HEK293 (cell line): Measurements from ENCODE around the gene COL5A3.
A peak's percentile ranks its signal among the peaks of the same experiment; 100 is the strongest.

Source experiments
- TRIM28 ChIP-seq: IDR thresholded peaks from 2 replicates; pipeline ENCODE4 v1.6.1; 2011; ENCODE audit warnings: low read length, control low read depth, borderline replicate concordance
- ZBTB21 ChIP-seq: fragments of 450-650 bp; formaldehyde crosslinking; IDR thresholded peaks from 2 replicates; pipeline ENCODE4 v1.5.1; 2017; ENCODE audit warnings: missing biosample characterization, missing genetic modification characterization
- ZBTB7A ChIP-seq: fragments of 450-650 bp; formaldehyde crosslinking; IDR thresholded peaks from 2 replicates; pipeline ENCODE4 v1.5.1; 2016; ENCODE audit warnings: low read depth, missing biosample characterization, missing genetic modification characterization
- ZNF133 ChIP-seq: fragments of 450-650 bp; formaldehyde crosslinking; IDR thresholded peaks from 2 replicates; pipeline ENCODE4 v1.5.1; 2016; ENCODE audit warnings: missing biosample characterization, missing genetic modification characterization
- ZNF169 ChIP-seq: fragments of 450-650 bp; formaldehyde crosslinking; IDR thresholded peaks from 2 replicates; pipeline ENCODE4 v1.5.1; 2016; ENCODE audit warnings: missing biosample characterization, missing genetic modification characterization
- ZNF184 ChIP-seq: fragments of 450-650 bp; IDR thresholded peaks from 2 replicates; pipeline ENCODE4 v1.5.1; 2018; ENCODE audit warnings: missing biosample characterization, mild to moderate bottlenecking, missing genetic modification characterization
- ZNF214 ChIP-seq: fragments of 450-650 bp; formaldehyde crosslinking; IDR thresholded peaks from 2 replicates; pipeline ENCODE4 v1.5.1; 2017; ENCODE audit warnings: missing biosample characterization, mild to moderate bottlenecking, missing genetic modification characterization, borderline replicate concordance
- ZNF26 ChIP-seq: fragments of 450-650 bp; formaldehyde crosslinking; IDR thresholded peaks from 2 replicates; pipeline ENCODE4 v1.5.1; 2016; ENCODE audit warnings: missing biosample characterization, missing genetic modification characterization
- ZNF266 ChIP-seq: fragments of 450-650 bp; formaldehyde crosslinking; IDR thresholded peaks from 2 replicates; pipeline ENCODE4 v1.5.1; 2016; ENCODE audit warnings: missing biosample characterization, missing genetic modification characterization, low read depth
- ZNF280C ChIP-seq: fragments of 450-650 bp; formaldehyde crosslinking; IDR thresholded peaks from 2 replicates; pipeline ENCODE4 v1.5.1; 2016; ENCODE audit warnings: missing biosample characterization, missing genetic modification characterization
- ZNF280D ChIP-seq: fragments of 450-650 bp; formaldehyde crosslinking; IDR thresholded peaks from 2 replicates; pipeline ENCODE4 v1.5.1; 2016; ENCODE audit warnings: missing biosample characterization, missing genetic modification characterization
- ZNF311 ChIP-seq: fragments of 450-650 bp; formaldehyde crosslinking; IDR thresholded peaks from 2 replicates; pipeline ENCODE4 v1.5.1; 2017; ENCODE audit warnings: missing biosample characterization, missing genetic modification characterization, borderline replicate concordance
- ZNF37A ChIP-seq: fragments of 450-650 bp; IDR thresholded peaks from 2 replicates; pipeline ENCODE4 v1.5.1; 2018; ENCODE audit warnings: missing biosample characterization, missing genetic modification characterization
- ZNF416 ChIP-seq: fragments of 450-650 bp; formaldehyde crosslinking; IDR thresholded peaks from 2 replicates; pipeline ENCODE4 v1.5.1; 2016; ENCODE audit warnings: missing biosample characterization, missing genetic modification characterization
- ZNF426 ChIP-seq: fragments of 450-650 bp; formaldehyde crosslinking; IDR thresholded peaks from 2 replicates; pipeline ENCODE4 v1.5.1; 2017; ENCODE audit warnings: missing biosample characterization, missing genetic modification characterization, mild to moderate bottlenecking, inconsistent platforms, moderate library complexity
- ZNF560 ChIP-seq: fragments of 450-650 bp; formaldehyde crosslinking; IDR thresholded peaks from 2 replicates; pipeline ENCODE4 v1.5.1; 2017; ENCODE audit warnings: missing biosample characterization, missing genetic modification characterization, borderline replicate concordance
- ZNF621 ChIP-seq: fragments of 450-650 bp; formaldehyde crosslinking; IDR thresholded peaks from 2 replicates; pipeline ENCODE4 v1.5.1; 2017; ENCODE audit warnings: missing biosample characterization, missing genetic modification characterization
- ZNF639 ChIP-seq: fragments of 450-650 bp; formaldehyde crosslinking; IDR thresholded peaks from 2 replicates; pipeline ENCODE4 v1.5.1; 2016; ENCODE audit warnings: missing biosample characterization, missing genetic modification characterization
- ZNF660 ChIP-seq: fragments of 450-650 bp; IDR thresholded peaks from 2 replicates; pipeline ENCODE4 v1.5.1; 2018; ENCODE audit warnings: missing biosample characterization, mild to moderate bottlenecking, missing genetic modification characterization
- ZNF670 ChIP-seq: fragments of 450-650 bp; formaldehyde crosslinking; IDR thresholded peaks from 2 replicates; pipeline ENCODE4 v1.5.1; 2016; ENCODE audit warnings: missing biosample characterization, missing genetic modification characterization, low read depth
- ZNF707 ChIP-seq: fragments of 450-650 bp; formaldehyde crosslinking; IDR thresholded peaks from 2 replicates; pipeline ENCODE4 v1.5.1; 2016; ENCODE audit warnings: missing biosample characterization, missing genetic modification characterization
- ZNF830 ChIP-seq: fragments of 450-650 bp; IDR thresholded peaks from 2 replicates; pipeline ENCODE4 v1.5.0; 2018; ENCODE audit warnings: missing biosample characterization, missing genetic modification characterization, low read depth, mild to moderate bottlenecking, moderate library complexity
- ZNF837 ChIP-seq: fragments of 450-650 bp; formaldehyde crosslinking; IDR thresholded peaks from 2 replicates; pipeline ENCODE4 v1.5.1; 2016; ENCODE audit warnings: missing biosample characterization, missing genetic modification characterization
- ZSCAN23 ChIP-seq: fragments of 450-650 bp; formaldehyde crosslinking; IDR thresholded peaks from 2 replicates; pipeline ENCODE4 v1.5.1; 2016; ENCODE audit warnings: missing biosample characterization, missing genetic modification characterization
- ZSCAN5A ChIP-seq: fragments of 450-650 bp; formaldehyde crosslinking; IDR thresholded peaks from 2 replicates; pipeline ENCODE4 v1.5.1; 2016; ENCODE audit warnings: missing biosample characterization, missing genetic modification characterization
- TF ChIP-seq, protein P1 (sequence below): fragments of 450-650 bp; formaldehyde crosslinking; IDR thresholded peaks from 2 replicates; pipeline ENCODE4 v1.5.1; 2017; ENCODE audit warnings: missing biosample characterization, missing genetic modification characterization

COL5A3 gene

DNA sequence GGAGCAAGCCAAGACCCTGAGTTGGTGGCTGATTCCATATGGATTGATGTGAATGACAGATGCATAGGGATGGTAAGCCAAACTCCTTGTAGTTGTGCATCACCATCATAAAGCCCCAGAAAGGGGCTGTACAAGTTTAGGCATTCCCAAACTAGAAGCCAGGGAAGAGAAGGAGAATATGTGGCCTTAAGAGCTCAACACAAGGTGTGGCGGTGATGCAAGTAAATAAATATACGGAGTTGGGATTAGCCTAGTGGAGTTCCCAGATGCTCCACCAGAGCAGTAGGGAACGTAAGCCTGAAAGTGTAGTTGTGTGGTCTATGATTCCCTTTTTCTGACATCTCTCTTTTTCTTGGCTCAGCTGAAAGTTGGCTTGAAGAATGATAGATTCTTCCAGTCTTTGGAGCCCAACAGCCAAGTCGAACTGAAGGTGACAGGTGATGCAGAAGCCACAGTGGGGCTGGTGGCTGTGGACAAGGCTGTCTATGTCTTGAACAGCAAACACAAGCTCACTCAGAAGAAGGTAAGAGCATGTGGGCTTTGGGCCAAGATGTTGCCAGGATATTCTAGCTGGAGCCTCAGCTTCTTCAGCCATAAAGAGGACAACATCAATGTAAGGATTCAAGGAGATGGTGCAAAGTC, 33.1 kb upstream of the COL5A3 start (continued):
- peak; percentile 9; the same call in 1 of the 2 replicates for TF ChIP-seq ZNF560 (tag by site-specific recombination)
- no peak for TF ChIP-seq ZNF837 (tag by site-specific recombination)
- peak; percentile 99 for TF ChIP-seq ZNF311
- TF ChIP-seq ZNF133 (tag by site-specific recombination), result peak; percentile 20; the same call in 1 of the 2 replicates
- TF ChIP-seq ZBTB21 (tag by site-specific recombination), result no peak
- no peak for TF ChIP-seq ZNF426 (tag by site-specific recombination)
- peak; percentile 52; the same call in 1 of the 2 replicates for TF ChIP-seq ZNF621 (tag by site-specific recombination)
- no peak for TF ChIP-seq ZNF37A (tag by site-specific recombination)
- no peak for TF ChIP-seq ZNF214 (tag by site-specific recombination)
- TF ChIP-seq ZNF280C (tag by site-specific recombination), result peak; percentile 99
- no peak for TF ChIP-seq ZNF660
- peak; percentile 93 for TF ChIP-seq ZNF169 (tag by site-specific recombination)
- TF ChIP-seq ZNF670 (tag by site-specific recombination), result peak; percentile 31; the same call in 1 of the 2 replicates
- TF ChIP-seq, protein P1, sequence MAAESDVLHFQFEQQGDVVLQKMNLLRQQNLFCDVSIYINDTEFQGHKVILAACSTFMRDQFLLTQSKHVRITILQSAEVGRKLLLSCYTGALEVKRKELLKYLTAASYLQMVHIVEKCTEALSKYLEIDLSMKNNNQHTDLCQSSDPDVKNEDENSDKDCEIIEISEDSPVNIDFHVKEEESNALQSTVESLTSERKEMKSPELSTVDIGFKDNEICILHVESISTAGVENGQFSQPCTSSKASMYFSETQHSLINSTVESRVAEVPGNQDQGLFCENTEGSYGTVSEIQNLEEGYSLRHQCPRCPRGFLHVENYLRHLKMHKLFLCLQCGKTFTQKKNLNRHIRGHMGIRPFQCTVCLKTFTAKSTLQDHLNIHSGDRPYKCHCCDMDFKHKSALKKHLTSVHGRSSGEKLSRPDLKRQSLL (tag by site-specific recombination), result no peak
- peak; percentile 53; the same call in 1 of the 2 replicates for TF ChIP-seq ZNF184
- no peak for TF ChIP-seq ZSCAN23
- peak; percentile 17; the same call in 1 of the 2 replicates for TF ChIP-seq ZNF707 (tag by site-specific recombination)
- peak; percentile 99; the same call in 1 of the 2 replicates for TF ChIP-seq TRIM28
- no peak for TF ChIP-seq ZSCAN5A (tag by site-specific recombination)
- TF ChIP-seq ZBTB7A (tag by site-specific recombination), result no peak
- peak; percentile 99 for TF ChIP-seq ZNF280D (tag by site-specific recombination)
- no peak for TF ChIP-seq ZNF639
- no peak for TF ChIP-seq ZNF830 (tag by site-specific recombination)
- no peak for TF ChIP-seq ZNF266
- TF ChIP-seq ZNF26 (tag by site-specific recombination), result peak; percentile 73
- TF ChIP-seq ZNF416 (tag by site-specific recombination), result 0 out of 2 replicates have a peak, but pooled peaks have one; percentile 61
